ENCODE data around the gene EHMT1. TPM values are rescaled to one million over a fixed set of nuclear protein-coding genes. Genes with fewer than 3 reads are reported as not detected.
"Not testable (repeated sequence)": the region's sequence is repeated elsewhere in the genome, so short reads cannot be mapped to it uniquely, and the experiment has no call there.

The EHMT1 gene
- total RNA-seq, 2 experiments from 2014 or later, result 87.1 to 91.4 TPM

GRCh38 chr9:137777761-137778160, 159.0 kb downstream of the EHMT1 start:
- Mint-ChIP-seq H3K36me3 (ENCODE audit: low read depth) (peaks cover 43% of the 10 kb centered on the region), H3K4me3 (no peak overlapping the region), H3K27ac (no peak overlapping the region), H3K27me3 (no peaks in the 10 kb centered on the region), H3K4me1 (no peaks in the 10 kb centered on the region), H3K9me3 (no peaks in the 10 kb centered on the region)
- CTCF ChIA-PET, result no interaction called here
- no peak for DNase-seq
- POLR2A ChIA-PET, result no interaction called here

GRCh38 chr9:137778336-137778735, 159.5 kb downstream of the EHMT1 start:
- Mint-ChIP-seq H3K27me3 (no peaks in the 10 kb centered on the region), H3K4me3 (no peak overlapping the region), H3K27ac (no peak overlapping the region), H3K9me3 (no peaks in the 10 kb centered on the region), H3K4me1 (no peaks in the 10 kb centered on the region), H3K36me3 (ENCODE audit: low read depth) (peaks cover 47% of the 10 kb centered on the region)
- ChIA-PET POLR2A (no interaction called here), CTCF (no interaction called here)
- no peak for DNase-seq

GRCh38 chr9:137778914-137779313, 160.1 kb downstream of the EHMT1 start:
- Mint-ChIP-seq H3K9me3 (no peaks in the 10 kb centered on the region), H3K27me3 (no peaks in the 10 kb centered on the region), H3K4me1 (no peaks in the 10 kb centered on the region), H3K36me3 (ENCODE audit: low read depth) (peaks cover 48% of the 10 kb centered on the region), H3K4me3 (no peak overlapping the region), H3K27ac (peak overlapping the region; percentile 16)
- DNase-seq, result no peak
- ChIA-PET POLR2A (no interaction called here), CTCF (no interaction called here)

GRCh38 chr9:137780031-137780430, 161.2 kb downstream of the EHMT1 start:
- CTCF ChIA-PET, DNase-seq, H3K4me3 Mint-ChIP-seq, H3K9me3 Mint-ChIP-seq, H3K4me1 Mint-ChIP-seq, POLR2A ChIA-PET, H3K27me3 Mint-ChIP-seq, H3K27ac Mint-ChIP-seq: not testable (repeated sequence)
- H3K36me3 Mint-ChIP-seq (ENCODE audit: low read depth), result peaks cover 54% of the 10 kb centered on the region

- ChIA-PET POLR2A (no interaction called here), CTCF (no interaction called here)
- H3K4me3 Mint-ChIP-seq, result no peak overlapping the region
- no peaks in the 10 kb centered on the region for H3K9me3 Mint-ChIP-seq
- peaks cover 10% of the 10 kb centered on the region for H3K4me1 Mint-ChIP-seq
- no peak for DNase-seq
- H3K27me3 Mint-ChIP-seq, result no peaks in the 10 kb centered on the region
- no peak overlapping the region for H3K27ac Mint-ChIP-seq
- H3K36me3 Mint-ChIP-seq (ENCODE audit: low read depth), result peaks cover 52% of the 10 kb centered on the region
Observed at GRCh38 chr9:137781906-137782585, 163.2 kb downstream of the EHMT1 start.

GRCh38 chr9:137783521-137783920, 164.7 kb downstream of the EHMT1 start:
- Mint-ChIP-seq H3K9me3 (no peaks in the 10 kb centered on the region), H3K4me3 (no peak overlapping the region), H3K27me3 (no peaks in the 10 kb centered on the region), H3K27ac (peak overlapping the region; percentile 2), H3K4me1 (peaks cover 17% of the 10 kb centered on the region), H3K36me3 (ENCODE audit: low read depth) (peaks cover 44% of the 10 kb centered on the region)
- POLR2A ChIA-PET, result no interaction called here
- CTCF ChIA-PET, result no interaction called here
- no peak for DNase-seq

- H3K4me3 Mint-ChIP-seq, result no peak overlapping the region
- no peaks in the 10 kb centered on the region for H3K27me3 Mint-ChIP-seq
- ChIA-PET CTCF (no interaction called here), POLR2A (no interaction called here)
- peaks cover 39% of the 10 kb centered on the region for H3K36me3 Mint-ChIP-seq (ENCODE audit: low read depth)
- no peak for DNase-seq
- no peaks in the 10 kb centered on the region for H3K9me3 Mint-ChIP-seq
- H3K27ac Mint-ChIP-seq, result no peak overlapping the region
- H3K4me1 Mint-ChIP-seq, result peaks cover 20% of the 10 kb centered on the region
Observed at GRCh38 chr9:137784046-137784445, 165.2 kb downstream of the EHMT1 start.

GRCh38 chr9:137784641-137785513, 166.1 kb downstream of the EHMT1 start:
- H3K4me3 Mint-ChIP-seq, result no peak overlapping the region
- peaks cover 42% of the 10 kb centered on the region for H3K36me3 Mint-ChIP-seq (ENCODE audit: low read depth)
- no peaks in the 10 kb centered on the region for H3K27me3 Mint-ChIP-seq
- ChIA-PET POLR2A (no interaction called here), CTCF (no interaction called here)
- DNase-seq, result no peak
- no peaks in the 10 kb centered on the region for H3K9me3 Mint-ChIP-seq
- peak overlapping the region; percentile 52 for H3K27ac Mint-ChIP-seq
- H3K4me1 Mint-ChIP-seq, result peaks cover 26% of the 10 kb centered on the region

GRCh38 chr9:137785704-137786161, 166.9 kb downstream of the EHMT1 start:
- Mint-ChIP-seq H3K4me3 (no peak overlapping the region), H3K27ac (peak overlapping the region; percentile 23), H3K4me1 (peaks cover 26% of the 10 kb centered on the region), H3K36me3 (ENCODE audit: low read depth) (peaks cover 46% of the 10 kb centered on the region), H3K9me3 (no peaks in the 10 kb centered on the region), H3K27me3 (no peaks in the 10 kb centered on the region)
- ChIA-PET POLR2A (no interaction called here), CTCF (no interaction called here)
- no peak for DNase-seq

GRCh38 chr9:137786511-137786920, 167.7 kb downstream of the EHMT1 start:
- Mint-ChIP-seq H3K36me3 (ENCODE audit: low read depth) (peaks cover 52% of the 10 kb centered on the region), H3K4me1 (peaks cover 26% of the 10 kb centered on the region), H3K27me3 (no peaks in the 10 kb centered on the region), H3K4me3 (no peak overlapping the region), H3K9me3 (no peaks in the 10 kb centered on the region), H3K27ac (no peak overlapping the region)
- no peak for DNase-seq
- CTCF ChIA-PET, result no interaction called here
- POLR2A ChIA-PET, result no interaction called here

GRCh38 chr9:137787381-137787780, 168.6 kb downstream of the EHMT1 start:
- Mint-ChIP-seq H3K36me3 (ENCODE audit: low read depth) (peaks cover 55% of the 10 kb centered on the region), H3K27ac (no peak overlapping the region), H3K4me1 (peaks cover 26% of the 10 kb centered on the region), H3K4me3 (no peak overlapping the region), H3K9me3 (no peaks in the 10 kb centered on the region), H3K27me3 (no peaks in the 10 kb centered on the region)
- ChIA-PET POLR2A (no interaction called here), CTCF (no interaction called here)
- DNase-seq, result no peak

GRCh38 chr9:137787786-137788505, 169.1 kb downstream of the EHMT1 start:
- ChIA-PET POLR2A (no interaction called here), CTCF (no interaction called here)
- peaks cover 26% of the 10 kb centered on the region for H3K4me1 Mint-ChIP-seq
- no peak overlapping the region for H3K4me3 Mint-ChIP-seq
- H3K27ac Mint-ChIP-seq, result peak overlapping the region; percentile 75
- no peaks in the 10 kb centered on the region for H3K27me3 Mint-ChIP-seq
- H3K9me3 Mint-ChIP-seq, result no peaks in the 10 kb centered on the region
- H3K36me3 Mint-ChIP-seq (ENCODE audit: low read depth), result peaks cover 55% of the 10 kb centered on the region
- no peak for DNase-seq

GRCh38 chr9:137788561-137789294, 169.9 kb downstream of the EHMT1 start:
- CTCF ChIA-PET, result no interaction called here

More at GRCh38 chr9:137788561-137789294, 169.9 kb downstream of the EHMT1 start:
- Mint-ChIP-seq H3K27me3 (no peaks in the 10 kb centered on the region), H3K36me3 (ENCODE audit: low read depth) (peaks cover 58% of the 10 kb centered on the region), H3K4me1 (peaks cover 26% of the 10 kb centered on the region), H3K9me3 (no peaks in the 10 kb centered on the region), H3K4me3 (no peak overlapping the region), H3K27ac (peak overlapping the region; percentile 75)
- POLR2A ChIA-PET, result interaction anchor here (0.6 kb wide), 1 partner anchor 198 kb away, joined by 3 read pairs; no protein-coding TSS in a partner anchor
- no peak for DNase-seq

Data from activated CD4-positive, alpha-beta memory T cell treated with anti-CD3 and anti-CD28 coated beads, Interleukin-2, amount 10 ng/mL, durations not matched to agents 7 days and 5 days (primary cell).